Glomerular visceral epithelial cell (primary cell): ENCODE data around the gene SCYGR4.
A peak's percentile ranks its signal among the peaks of the same experiment; 100 is the strongest.

ENCODE experiments used
- DNase-seq: peaks from one replicate; pipeline ENCODE4 v3.0.0-alpha.2; 2016; ENCODE audit errors: extremely low spot score

Gene SCYGR4

DNA sequence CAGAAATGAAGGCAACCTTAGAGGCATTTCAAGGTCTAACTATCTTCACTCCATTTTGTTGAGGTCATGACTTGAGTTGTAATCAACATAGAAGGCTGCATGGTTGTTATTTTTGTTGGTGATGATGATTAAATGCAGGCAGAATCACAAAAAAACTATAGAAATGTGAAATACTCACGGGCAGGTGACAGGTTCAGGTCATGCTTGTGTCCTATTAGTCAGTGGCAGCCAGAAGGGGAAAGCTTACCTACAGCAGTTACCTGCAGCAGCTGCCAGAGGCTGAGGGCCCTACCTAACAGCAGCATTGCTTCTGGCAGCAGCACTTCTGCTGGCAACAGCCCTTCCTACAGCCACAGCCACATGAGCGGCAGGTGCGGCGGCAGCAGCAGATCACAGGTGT is 3.1 kb upstream of the SCYGR4 start:
- no peak for DNase-seq

DNA sequence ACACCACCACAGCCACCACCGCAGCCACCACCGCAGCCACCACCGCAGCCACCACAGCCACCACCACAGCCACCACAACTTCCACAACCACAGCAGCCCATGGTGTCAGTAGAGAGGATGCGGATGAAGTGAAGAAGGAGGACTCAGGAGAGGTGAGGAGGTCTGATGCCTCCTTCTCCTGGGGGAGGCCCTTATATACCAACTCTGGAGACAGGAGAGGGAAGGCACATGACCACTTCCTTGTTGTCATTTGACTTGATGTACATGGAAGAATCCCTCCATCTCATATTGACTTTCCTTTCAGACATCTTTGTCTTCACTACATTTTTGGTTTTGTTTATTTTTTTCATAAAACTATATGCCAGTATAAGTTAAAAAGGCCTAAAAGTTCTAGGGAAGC is 2.6 kb upstream of the SCYGR4 start, which contains the start of gene SCYGR3:
TSS of gene SCYGR3 (minus strand) at position 101 of the 400 bp plus-strand sequence. CDS start at position 101, 0 bp downstream.
- DNase-seq: no peak

DNA sequence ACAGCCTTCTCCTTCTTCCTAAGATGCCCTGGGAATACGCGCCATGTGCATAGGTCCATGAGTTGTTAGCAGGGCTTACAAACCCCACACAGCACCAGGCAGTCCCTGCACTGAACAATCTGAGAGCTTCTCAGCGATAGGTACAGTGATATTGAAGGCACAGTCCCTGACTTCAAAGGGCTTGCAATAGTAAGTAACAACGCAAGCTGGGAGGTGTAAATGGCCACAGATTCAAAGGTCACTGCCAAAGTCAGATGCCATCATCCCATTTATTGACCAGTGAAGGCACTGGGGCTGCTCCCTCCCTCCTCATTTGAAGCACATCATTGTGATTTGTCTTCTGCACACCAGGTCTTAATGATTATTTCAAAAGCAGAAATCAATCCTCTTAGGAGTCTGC is 2.1 kb upstream of the SCYGR4 start:
- DNase-seq: no peak

DNA sequence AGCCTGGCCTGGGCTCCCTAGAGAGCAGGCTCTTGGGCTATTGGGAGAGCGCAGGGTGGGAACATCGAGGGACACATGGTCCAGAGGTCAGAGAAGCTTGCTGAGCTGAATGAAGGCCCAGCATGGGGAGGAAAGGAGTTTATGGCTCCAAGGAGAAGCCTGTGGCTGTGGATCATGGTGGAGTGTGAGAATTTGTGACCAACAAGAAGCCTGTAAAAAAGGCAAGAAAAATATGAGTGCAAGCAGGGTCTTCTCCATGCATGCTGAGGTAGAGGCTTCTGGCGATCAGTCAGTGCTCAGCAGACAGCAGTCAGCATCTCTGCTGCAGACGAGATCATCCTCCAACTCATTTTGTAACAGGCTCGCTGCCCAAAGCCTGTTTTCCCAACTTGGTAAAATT is 1.4 kb upstream of the SCYGR4 start:
- DNase-seq: no peak

DNA sequence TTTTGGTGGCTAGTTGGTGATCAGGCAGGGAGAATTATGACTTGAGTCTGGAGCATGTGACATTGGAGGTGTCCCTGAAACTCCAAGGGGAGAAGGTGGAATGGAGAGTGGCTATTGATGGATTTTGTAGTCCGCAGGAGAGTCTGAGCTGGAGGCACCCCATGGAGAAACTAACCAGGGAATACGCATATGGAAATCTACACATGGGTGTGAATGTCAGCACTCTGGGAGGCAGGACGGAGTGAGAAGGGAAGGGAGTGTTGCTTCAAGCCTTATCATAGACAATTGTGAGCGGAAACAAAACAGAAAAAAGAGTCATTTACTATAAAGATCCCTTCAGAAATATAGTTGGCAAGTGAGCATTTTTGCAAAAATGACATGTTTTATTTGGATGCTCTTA is 667 bp upstream of the SCYGR4 start:
- no peak for DNase-seq

DNA sequence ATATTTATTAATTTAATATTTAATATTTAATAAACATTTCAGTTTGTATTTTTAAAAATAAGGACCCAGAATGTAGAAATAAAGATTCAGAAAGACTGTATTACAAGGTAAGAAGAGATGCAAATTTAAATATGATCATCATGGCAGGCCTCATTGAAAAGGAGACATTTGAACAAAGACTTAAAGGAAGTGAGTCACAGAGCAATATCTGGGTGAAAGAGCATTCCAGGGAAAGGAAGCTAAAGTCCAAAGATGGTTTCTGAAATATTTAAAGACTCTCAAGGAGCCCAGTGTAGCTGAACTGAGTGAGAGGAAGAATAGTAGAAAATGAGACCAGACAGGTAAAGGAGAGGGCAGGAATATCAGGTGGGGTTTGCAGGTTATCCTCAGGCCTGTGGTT is 5.9 kb downstream of the SCYGR4 start:
- peak; percentile 29 for DNase-seq

DNA sequence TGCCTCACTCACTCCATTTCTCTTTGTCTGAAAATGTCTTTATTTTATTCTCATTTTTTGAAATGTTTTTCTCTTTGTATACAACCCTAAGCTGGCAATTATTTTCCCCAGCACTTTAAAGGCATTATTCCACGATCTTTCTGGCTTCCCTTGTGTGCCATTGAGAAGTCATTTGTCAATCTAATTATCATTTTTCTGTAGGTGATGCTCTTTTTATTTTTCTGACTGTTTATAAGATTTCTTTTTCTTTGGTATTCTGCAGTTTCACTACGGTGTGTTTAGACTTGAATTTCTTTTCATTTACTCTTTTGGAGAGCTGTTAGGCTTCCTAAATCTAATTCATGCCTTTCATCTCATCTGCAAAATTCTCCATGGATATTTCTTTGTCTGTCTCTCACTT is 8.1 kb downstream of the SCYGR4 start:
- no peak for DNase-seq

DNA sequence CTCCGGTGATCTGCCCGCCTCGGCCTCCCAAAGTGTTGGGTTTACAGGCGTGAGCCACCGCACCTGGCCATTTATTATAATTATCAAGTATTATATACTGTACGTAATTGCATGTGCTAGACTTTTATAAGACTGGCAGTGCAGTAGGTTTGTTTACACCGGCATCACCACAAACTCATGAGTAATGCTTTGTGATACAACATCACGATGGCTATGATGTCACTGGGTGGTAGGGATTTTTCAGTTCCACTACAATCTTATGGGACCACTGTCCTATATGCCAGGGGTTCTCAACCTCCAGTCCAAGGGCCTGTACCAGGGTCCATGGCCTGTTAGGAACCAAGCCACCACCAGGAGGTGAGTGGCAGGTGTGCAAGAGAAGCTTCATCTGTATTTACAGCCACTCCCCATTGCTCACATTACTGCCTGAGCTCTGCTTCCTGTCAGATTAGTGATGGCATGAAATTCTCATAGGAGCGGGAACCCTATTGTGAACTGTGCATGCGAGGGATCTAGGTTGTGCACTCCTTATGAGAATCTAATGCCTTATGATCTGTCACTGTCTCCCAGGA is 9.4 kb downstream of the SCYGR4 start:
- DNase-seq: no peak

DNA sequence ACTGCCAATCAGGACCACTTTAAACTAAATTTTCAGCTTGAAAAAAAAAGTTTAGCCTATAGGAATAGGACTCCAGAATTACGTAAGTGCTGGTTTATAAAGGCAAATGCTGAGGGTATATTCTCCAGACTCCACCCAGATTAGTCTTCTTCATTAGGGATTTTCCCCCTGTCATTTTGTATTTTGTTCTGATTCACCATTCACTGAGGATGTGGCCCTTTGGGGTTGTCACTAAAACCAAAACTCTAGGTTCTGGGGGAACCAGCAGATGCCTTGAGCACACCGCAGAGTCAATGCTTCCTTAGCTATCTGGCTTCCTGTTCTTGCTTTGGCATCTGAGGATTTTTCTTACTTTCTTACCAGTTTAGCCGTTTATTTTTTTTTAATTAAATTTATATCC is 10.5 kb downstream of the SCYGR4 start:
- DNase-seq: no peak

DNA sequence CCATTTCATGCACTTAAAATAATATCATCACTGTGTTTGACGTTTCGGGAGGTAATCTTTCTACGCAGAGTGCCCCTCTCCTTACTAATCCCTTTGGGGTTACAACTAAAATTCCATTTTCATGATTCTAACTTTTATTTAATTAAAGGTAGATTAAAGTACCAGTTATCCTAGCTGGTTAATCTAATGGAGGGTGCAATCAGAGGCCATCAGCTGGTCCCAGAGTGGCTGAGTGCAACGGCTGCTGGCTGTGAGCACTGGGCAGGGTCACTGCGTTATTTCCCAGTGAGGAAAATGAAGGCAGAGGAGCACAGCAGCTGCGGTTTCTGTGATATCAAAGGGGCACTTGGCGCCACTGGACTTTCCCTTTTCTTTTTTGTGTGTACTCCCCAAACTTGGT is 12.1 kb downstream of the SCYGR4 start:
- DNase-seq: no peak

DNA sequence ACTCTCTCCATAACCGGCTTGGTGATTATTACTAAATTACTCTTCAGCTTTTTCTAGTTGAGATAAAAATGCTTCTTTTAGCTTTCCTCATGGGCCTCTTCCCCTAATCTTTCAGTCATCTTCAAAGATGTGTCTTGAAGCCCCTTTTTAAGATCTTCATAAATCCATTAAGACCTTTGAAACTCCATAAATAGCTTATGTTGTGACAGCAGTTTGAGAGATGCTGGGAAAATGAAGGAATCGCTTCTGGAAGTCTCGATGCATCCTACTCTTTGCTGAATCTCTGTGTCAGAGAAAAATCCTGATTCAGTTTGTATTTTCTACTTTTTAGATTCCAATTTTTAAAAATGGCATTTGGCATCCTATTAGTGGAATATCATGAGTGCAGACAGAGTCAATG is 13.0 kb downstream of the SCYGR4 start:
- no peak for DNase-seq

DNA sequence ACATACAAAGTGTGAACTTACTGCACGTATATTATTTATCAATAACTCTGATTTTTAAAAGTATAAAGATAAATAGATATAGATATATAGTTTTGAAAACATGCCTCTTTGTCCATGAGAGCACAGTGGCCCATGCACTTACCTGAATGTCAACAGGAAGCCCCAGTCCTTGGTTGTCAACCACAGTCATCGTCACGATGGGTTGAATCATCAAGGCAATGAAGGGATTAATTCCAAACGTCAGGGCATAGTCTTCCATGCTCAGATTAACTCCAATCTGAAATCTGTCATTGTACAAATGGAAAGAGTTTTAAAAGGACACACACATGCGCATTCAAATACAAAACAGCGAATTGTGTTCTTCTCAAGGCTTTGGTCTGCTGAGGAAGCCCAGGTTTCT is 15.5 kb downstream of the SCYGR4 start:
- no peak for DNase-seq

DNA sequence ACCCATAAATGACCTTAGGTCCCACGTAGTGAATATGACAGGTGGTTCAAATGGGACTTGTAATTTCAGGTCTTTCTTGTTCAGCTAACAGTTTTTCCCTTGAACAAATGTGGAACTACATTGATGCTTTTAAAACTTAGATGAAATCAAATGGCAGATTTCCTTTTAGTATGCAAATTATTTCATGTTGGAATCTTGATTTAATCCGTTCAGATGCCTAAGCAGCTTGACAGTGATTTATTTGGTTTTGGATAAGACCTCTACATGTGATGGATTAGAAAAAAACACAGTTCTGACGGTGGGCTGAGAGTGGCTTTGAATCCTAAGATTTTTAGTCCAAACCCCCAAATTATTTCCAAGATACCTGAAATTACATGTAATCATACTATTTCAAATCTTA is 16.9 kb downstream of the SCYGR4 start:
- no peak for DNase-seq

DNA sequence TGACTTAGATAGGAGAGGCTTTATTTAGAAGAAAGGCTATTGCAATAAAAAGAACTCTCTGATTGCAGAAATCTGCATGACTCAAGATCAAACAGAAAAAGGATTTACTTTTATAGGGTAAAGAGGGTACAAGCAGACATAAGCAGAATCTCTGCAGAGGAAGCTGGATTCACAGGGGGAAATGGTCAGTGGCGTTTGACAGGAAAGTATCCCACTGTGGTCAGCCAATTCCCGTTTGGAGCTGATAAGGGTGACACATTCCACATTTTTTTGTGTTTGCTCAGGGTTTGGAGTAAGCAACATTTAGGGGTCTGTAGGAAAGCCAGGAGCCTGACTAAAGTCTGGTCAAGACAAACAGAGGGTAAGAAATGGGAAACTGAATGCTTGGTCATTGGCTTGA is 25.4 kb downstream of the SCYGR4 start:
- no peak for DNase-seq

DNA sequence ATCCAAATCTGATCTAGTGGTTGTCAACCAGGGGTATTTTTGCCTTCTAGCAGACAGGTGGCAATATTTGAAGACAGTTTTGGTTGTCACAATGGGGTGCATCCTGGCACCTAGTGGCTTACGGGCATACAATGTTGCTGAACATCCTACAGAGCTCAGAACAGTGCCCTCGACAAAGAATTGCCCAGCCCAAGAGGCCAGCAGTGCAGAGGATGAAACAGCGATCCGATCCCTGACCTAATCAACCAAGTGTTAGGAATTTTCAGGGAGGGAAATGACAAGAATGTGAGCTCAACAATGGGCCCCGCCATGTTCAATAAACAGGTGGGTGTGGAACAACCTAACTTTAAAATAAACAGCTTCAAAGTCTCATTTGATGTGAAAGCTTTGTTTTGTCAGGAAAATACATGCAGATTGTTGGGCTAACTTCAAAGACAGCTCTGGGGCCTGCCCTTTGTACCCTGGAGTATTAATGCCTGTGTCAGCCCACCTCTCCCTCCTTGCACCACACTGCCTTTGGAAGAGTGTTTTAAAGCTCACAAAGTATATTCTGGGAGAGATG is 26.8 kb downstream of the SCYGR4 start:
- DNase-seq: no peak

DNA sequence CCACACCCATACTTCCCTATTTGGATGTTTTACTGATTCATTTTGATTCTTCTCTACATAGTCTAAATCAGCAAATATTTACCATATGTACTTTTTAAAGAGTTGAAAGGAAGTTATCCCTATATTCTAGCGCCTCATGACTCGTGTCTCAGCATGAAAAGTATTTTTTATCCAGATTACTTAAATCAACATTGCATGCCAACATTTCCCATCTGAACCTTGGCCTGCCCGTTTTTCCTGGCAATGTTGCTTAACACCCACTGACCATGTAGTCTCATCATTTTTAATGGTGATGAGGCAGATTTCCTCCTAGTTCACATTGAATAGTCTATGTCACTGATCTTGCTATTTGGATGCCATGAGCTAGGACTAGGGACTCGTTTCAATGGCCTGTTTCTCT is 36.1 kb downstream of the SCYGR4 start:
- peak; percentile 14 for DNase-seq

DNA sequence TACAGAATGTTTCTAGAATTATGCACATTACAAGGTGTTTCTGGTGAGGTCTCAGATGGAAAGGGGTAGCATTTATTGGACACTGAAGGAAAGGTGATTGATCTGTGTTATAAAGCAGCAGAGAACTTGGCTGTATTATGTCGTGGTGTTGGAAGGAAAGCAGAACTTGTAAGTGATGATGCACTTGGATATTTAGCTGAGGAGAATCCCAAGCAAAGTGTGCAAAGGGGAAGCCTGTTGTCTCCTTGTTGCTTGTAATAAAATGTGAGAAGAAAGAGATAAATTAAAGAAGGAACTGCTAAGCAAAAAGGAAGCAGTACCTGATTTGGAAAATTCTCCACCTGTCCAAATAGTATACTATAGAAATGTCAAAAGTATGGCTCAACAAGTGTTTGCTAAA is 37.1 kb downstream of the SCYGR4 start:
- no peak for DNase-seq

DNA sequence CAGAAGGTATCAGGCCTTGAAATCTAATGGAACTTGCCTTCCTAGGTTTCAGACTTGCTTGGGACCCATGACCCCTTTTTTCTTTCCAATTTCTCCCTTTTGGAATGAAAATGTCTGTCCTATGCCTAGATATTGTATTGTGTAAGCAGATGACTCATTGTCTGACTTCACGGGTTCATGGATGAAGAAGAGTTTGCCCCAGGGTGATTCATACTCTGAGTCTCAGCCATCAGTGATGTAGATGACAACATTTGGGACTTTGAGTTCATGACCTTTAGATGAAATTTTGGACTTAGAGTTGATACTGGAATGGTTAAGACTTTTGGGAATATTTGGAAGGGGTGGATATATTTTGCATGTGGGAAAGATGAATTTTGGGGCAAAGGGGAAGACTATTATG is 38.2 kb downstream of the SCYGR4 start:
- peak; percentile 71 for DNase-seq

DNA sequence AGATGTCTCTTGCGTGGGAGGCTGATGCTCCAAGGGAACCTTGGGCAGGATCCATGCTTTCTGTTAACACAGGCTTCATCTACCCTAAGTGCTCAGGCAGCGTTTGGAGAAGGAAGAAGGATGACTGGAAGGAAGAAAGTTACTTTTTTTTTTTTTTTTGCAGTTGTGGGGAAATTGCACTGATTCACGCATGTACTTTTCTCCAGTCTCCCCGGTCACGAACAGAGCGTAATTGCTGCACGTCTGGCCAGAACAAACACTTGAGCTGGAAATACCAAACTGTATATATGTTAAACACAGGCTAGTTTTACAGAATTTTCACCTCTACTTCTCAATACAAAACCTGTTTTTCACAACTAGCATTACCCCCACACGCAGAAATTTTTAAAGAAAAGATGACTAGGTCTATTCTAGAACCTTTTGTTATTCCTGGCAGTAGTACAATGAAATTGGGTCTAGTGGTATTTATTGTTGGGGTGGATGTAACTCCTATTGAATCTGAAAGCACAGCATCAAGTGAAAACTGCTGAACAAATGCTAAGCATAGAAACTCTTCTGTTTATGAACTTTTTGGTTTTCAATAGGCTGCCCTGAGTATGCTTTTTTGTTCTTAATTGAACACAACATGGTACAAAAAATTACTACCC is 40.0 kb downstream of the SCYGR4 start:
- no peak for DNase-seq

DNA sequence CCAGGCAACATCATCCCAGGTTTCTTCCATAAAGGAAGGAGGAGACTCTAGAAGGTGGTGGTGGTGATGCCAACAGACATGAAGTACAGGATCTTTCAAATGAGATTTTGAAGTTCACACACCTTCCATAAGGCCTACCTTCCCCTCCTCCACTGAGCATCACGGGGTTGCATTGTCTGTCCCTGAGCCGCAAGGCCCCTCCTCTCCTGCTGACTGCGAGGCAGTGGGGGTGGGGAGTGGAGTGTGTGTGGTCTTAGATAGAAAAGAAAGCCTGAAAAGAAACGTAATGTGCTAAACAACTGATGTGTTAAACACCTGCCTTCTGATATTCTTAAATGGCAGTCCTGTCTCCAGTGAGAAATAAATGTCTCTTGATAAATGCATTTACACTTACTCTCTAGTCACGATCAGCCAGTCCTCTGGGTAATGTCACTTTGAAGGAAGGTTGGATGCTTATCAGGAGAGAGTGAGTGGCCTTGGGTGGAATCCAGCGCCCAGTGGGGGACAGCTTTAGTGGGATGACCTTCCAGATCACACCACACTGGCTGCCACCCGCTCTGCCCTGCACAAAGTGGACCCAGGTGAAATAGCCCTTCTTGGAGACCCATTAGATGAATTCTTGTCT is 43.8 kb downstream of the SCYGR4 start:
- DNase-seq: no peak

DNA sequence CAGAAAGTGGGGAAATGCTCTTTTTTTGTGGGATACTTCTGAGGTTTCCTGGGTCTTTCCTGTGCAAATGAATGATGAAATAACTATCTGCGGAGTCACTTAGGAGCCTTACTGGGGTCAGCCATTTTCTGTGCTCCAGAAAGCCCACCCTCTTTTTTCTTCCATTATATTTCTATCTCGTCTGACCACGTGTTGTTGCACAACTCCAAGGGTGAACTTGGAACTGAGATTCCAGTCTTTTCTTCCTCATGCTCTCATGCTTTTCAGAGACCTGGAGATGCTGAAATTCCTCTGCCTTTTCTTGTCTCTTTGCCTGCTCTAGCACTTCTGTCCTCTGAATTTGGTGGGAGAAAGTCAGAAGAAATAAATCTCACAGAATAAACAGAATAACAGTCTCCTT is 44.5 kb downstream of the SCYGR4 start:
- no peak for DNase-seq

DNA sequence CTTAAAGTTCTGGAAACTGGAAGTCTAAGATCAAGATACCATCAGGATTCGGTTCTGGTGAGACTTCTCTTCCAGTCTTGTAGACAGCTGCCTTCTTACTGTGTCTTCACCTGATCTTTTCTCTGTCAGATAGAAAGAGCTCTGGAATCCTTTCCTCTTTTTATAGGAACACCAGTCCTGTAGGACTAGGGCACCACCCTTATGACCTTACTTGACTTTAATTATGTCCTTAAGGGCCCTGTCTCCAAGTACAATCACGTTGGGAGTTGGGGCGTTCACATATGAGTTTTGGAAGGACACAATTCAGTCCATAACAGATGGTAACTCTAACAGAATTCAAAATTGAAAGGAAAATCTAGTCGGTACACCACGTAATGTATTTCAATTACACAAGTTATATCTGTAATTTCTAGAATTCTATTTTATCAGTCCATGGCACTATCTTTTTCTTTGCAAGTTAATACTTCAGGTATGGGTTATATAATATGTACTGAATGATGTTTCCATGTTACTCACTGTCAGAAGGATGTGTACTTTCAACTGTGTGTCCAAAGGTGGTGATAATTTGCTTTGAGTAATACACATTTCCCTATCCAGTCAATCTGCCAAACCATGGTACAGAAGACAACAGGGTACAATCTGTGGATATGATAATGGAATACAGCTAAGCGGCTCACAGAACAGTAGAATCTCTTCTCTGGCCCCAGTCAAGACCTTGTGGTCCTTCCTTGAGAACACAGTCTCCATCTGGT is 48.1 kb downstream of the SCYGR4 start:
- DNase-seq: no peak
